HepG2 (cell line): ENCODE measurements around the gene KNL1.

Source experiments
- ATF1 ChIP-seq: IDR thresholded peaks from 2 replicates; pipeline ENCODE4 v1.6.1; 2016; ENCODE audit warnings: mild to moderate bottlenecking, control low read depth
- FOXC1 ChIP-seq: sonication (generic); formaldehyde crosslinking; IDR thresholded peaks from 2 replicates; pipeline ENCODE4 v1.8.0; 2022; ENCODE audit warnings: mild to moderate bottlenecking, missing genetic modification reagents, borderline replicate concordance
- HOMEZ ChIP-seq: IDR thresholded peaks from 2 replicates; pipeline ENCODE4 v1.6.1; 2016; ENCODE audit warnings: low read depth
- NFE2 ChIP-seq: sonication (generic); formaldehyde crosslinking; IDR thresholded peaks from 2 replicates; pipeline ENCODE4 v1.4.0; 2020; ENCODE audit warnings: missing genetic modification reagents
- NPAS2 ChIP-seq: sonication (generic); formaldehyde crosslinking; IDR thresholded peaks from 2 replicates; pipeline ENCODE4 v1.8.0; 2022; ENCODE audit warnings: mild to moderate bottlenecking, missing genetic modification reagents, borderline replicate concordance
- SRSF9 ChIP-seq: fragments of 200-400 bp; formaldehyde crosslinking; IDR thresholded peaks from 2 replicates; pipeline ENCODE4 v1.6.1; 2018; ENCODE audit warnings: borderline replicate concordance, mild to moderate bottlenecking, low read depth, low read length; ENCODE audit not compliant: insufficient read depth, poor library complexity, severe bottlenecking
- TAF15 ChIP-seq: fragments of 200-400 bp; formaldehyde crosslinking; IDR thresholded peaks from one replicate; pipeline ENCODE4 v1.6.1; 2018; ENCODE audit warnings: mild to moderate bottlenecking, low read depth, low read length; ENCODE audit not compliant: poor library complexity, severe bottlenecking
- TARDBP ChIP-seq: sonication (generic); formaldehyde crosslinking; IDR thresholded peaks from 2 replicates; pipeline ENCODE4 v1.8.0; 2022; ENCODE audit warnings: mild to moderate bottlenecking, missing genetic modification reagents
- TGIF2 ChIP-seq: IDR thresholded peaks from 2 replicates; pipeline ENCODE4 v1.6.1; 2016; ENCODE audit warnings: control low read depth, missing compliant biosample characterization
- TF ChIP-seq, protein P1 (sequence below): sonication (generic); formaldehyde crosslinking; IDR thresholded peaks from 2 replicates; pipeline ENCODE4 v1.5.0; 2020; ENCODE audit warnings: missing genetic modification reagents

- TF ChIP-seq TARDBP (CRISPR knock-in tag) = no peak
- no peak for TF ChIP-seq TAF15
- TF ChIP-seq NPAS2 (CRISPR knock-in tag) = no peak
- no peak for TF ChIP-seq SRSF9
- no peak for TF ChIP-seq HOMEZ
- no peak for TF ChIP-seq FOXC1 (CRISPR knock-in tag)
- TF ChIP-seq NFE2 = no peak
- no peak for TF ChIP-seq TGIF2
- no peak for TF ChIP-seq ATF1 (CRISPR knock-in tag)
- TF ChIP-seq, protein P1, sequence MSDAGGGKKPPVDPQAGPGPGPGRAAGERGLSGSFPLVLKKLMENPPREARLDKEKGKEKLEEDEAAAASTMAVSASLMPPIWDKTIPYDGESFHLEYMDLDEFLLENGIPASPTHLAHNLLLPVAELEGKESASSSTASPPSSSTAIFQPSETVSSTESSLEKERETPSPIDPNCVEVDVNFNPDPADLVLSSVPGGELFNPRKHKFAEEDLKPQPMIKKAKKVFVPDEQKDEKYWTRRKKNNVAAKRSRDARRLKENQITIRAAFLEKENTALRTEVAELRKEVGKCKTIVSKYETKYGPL (CRISPR knock-in tag) = no peak
These were observed 86.1 kb downstream of the KNL1 start for GRCh38 chr15:40680151-40680550.
